D721Med (cell line): ENCODE data around the gene CTNNA3.
A peak's percentile ranks its signal among the peaks of the same experiment; 100 is the strongest.

ENCODE experiments used
- DNase-seq: peaks from one replicate; pipeline ENCODE4 v3.0.0; 2011; ENCODE audit warnings: low spot score; ENCODE audit not compliant: insufficient read length
- FAIRE-seq: peaks from 2 replicates; lab custom pipeline; 2011; peaks lifted over from hg19 to GRCh38; lab: Jason Lieb, UNC
- TF ChIP-seq, protein P1 (sequence below): IDR thresholded peaks from 2 replicates; pipeline ENCODE4 v1.5.1; 2012; ENCODE audit warnings: mild to moderate bottlenecking, control low read depth; ENCODE audit not compliant: insufficient read depth; ENCODE audit errors: missing control alignments

CTNNA3 gene

DNA sequence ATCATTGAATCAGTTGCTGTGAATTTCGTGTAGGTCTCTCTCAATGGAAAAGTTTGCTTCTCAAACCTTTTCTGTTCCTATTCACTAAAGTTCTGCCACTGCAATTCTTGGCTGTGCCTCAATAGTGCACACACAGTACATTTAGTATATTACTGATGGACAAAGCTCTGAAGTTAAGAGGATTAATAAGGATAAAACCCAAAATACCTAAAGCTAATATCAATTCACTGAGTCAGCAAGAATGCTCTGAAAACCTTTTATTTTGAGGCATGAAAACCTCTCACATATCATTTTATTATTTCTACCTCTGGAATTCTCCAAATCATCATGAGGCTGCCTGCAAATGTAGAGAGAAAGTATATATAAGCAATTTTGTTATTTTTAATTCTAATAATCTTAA lies 1403.5 kb downstream of the CTNNA3 start:
- no peak for DNase-seq
- TF ChIP-seq, protein P1, sequence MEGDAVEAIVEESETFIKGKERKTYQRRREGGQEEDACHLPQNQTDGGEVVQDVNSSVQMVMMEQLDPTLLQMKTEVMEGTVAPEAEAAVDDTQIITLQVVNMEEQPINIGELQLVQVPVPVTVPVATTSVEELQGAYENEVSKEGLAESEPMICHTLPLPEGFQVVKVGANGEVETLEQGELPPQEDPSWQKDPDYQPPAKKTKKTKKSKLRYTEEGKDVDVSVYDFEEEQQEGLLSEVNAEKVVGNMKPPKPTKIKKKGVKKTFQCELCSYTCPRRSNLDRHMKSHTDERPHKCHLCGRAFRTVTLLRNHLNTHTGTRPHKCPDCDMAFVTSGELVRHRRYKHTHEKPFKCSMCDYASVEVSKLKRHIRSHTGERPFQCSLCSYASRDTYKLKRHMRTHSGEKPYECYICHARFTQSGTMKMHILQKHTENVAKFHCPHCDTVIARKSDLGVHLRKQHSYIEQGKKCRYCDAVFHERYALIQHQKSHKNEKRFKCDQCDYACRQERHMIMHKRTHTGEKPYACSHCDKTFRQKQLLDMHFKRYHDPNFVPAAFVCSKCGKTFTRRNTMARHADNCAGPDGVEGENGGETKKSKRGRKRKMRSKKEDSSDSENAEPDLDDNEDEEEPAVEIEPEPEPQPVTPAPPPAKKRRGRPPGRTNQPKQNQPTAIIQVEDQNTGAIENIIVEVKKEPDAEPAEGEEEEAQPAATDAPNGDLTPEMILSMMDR: no peak
- FAIRE-seq: peak; percentile 68

DNA sequence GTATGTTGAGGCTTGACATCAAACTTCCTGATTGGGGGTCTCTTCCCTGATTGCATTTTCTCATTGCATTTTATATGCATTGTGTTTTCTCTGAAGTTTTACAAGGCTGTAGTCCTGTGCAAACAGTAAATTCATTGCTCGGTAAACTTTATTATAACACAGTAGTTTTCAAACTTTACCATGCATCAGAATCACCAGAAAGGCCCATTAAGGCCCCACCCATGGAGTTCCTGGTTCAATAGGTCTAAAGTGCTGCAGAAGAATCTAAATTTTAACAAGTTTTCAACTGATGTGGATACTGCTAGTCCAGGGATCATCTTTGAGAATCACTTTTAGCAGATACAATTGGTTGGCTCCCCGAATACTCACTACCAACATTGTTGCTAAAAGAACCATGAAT lies 1404.9 kb downstream of the CTNNA3 start:
- DNase-seq (no peak), FAIRE-seq (no peak)
- TF ChIP-seq, protein P1: no peak

DNA sequence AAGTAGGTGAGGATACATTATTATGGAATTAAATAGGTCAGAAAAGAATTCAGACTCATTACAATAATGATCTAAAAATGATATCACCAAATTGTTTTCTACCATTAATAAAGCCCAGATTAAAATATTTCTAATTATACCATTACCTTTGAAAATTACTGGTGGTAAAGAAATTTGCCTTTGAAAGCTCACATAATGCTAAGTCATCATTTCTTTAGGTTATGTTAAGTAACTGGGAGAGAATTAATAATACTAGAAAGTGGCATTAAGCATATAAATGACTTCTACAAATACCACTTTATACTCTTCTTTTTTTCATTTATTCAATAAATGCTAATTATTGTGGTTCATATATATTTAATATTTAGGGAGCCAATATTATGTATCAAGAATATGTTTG lies 1411.4 kb downstream of the CTNNA3 start:
- FAIRE-seq: no peak
- no peak for DNase-seq
- TF ChIP-seq, protein P1: no peak

DNA sequence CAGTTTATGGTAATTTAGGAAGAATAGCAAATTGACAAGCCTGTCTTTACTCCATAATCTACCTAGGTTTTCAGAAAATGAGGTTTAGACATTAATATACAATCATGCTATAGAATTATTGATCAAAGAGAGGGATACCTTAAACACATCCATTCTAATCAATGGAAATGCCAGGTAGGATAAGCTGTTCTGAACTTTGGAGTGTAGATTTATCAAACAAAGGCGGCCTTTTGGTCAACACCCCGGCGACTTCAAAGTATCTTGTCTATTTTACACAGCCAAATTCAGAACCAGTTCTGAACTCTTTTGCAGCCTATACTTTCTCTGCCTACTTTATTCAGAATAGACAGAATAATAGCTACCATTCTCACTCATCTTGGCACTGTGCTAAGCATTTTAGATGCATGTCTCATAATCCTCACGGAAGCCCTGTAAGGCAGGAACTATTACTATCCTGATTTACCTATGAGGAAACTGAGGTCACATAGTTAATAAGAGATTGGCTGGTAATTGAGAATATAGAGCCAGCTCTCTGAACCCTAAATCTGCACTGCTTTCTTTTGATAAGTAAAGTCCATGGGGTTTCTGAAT lies 1412.0 kb downstream of the CTNNA3 start:
- TF ChIP-seq, protein P1: no peak
- FAIRE-seq (no peak), DNase-seq (no peak)

DNA sequence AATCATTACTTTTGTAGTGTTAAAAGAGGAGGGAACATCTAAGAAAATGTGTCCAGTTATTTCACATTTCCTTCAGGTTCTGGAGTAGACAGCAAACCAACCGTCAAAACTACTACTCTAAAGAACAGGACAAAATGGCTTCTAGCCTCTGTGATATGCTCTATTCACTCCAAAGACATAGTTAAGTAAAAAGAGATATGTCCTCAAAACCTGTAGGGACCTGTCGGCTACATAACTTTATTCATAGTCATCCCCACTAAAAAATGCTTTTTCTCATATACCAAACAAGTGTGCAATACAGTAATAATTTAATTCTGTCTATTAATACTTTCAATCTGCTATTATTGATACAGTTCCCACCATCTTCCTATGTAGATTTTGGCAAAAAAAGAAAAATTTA lies 1412.9 kb downstream of the CTNNA3 start:
- DNase-seq (no peak), FAIRE-seq (peak; percentile 29)
- TF ChIP-seq, protein P1: no peak

DNA sequence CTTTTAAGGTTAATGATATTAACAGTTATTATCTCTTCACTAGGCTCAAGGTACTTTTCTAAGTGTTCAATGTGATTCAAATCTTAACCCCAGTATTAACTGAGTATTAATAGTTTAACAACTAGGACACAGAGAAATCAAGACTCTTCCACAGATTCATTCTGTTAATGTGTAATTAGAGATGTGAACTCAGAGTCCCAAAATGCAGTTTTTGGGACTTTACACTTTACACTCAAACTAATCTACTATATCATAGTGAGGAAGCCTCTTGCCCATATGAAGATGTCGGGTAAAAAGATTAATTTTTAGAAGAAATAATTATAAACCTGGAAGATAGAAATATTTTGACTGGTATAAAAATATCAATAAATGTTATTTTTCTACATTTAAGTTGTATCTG lies 1414.7 kb downstream of the CTNNA3 start:
- FAIRE-seq (no peak), DNase-seq (no peak)
- TF ChIP-seq, protein P1: no peak

DNA sequence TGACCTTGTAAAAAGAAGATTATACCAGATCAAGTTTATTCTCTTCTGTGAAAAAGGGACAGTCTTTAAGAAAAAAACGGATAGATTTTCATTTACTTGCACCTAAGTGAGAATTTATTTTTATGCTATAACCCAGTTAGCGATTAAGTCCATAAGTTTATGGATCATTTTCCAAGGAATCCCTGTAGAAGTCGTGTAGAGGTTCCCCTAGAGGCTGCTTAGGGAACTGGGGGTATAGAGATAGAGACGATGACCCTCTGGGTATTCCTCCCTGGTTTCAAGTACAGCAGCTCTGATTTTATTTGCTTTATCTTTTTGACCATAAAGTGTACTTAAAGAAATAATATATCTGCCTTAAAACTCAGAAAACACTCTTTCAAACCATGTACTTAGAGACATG lies 1418.5 kb downstream of the CTNNA3 start:
- DNase-seq (no peak), FAIRE-seq (no peak)
- TF ChIP-seq, protein P1: peak; percentile 5
